Panc1 (cell line): ENCODE measurements around the gene SMCR8.

Source experiments
- CTCF ChIP-seq: fragments of 450-650 bp; IDR thresholded peaks from 2 replicates; pipeline ENCODE4 v1.5.1; 2017; ENCODE audit warnings: mild to moderate bottlenecking
- POLR2AphosphoS5 ChIP-seq: IDR thresholded peaks from 2 replicates; pipeline ENCODE4 v1.6.1; 2012; ENCODE audit warnings: mild to moderate bottlenecking, low read depth, low read length, moderate library complexity
- REST ChIP-seq, 2 experiments: IDR thresholded peaks; 2 replicates each; pipeline ENCODE4 v1.6.1; 2011 to 2012; ENCODE audit warnings: low read depth in 2 of 2, control low read depth in 1 of 2, low read length in 1 of 2, mild to moderate bottlenecking in 1 of 2, moderate library complexity in 1 of 2; ENCODE audit not compliant: insufficient read depth in 1 of 2
- TCF7L2 ChIP-seq: IDR thresholded peaks from 2 replicates; pipeline ENCODE4 v1.6.1; 2011; ENCODE audit warnings: mild to moderate bottlenecking, low read depth, low read length, inconsistent platforms

GRCh38 chr17:18328643-18329204 is 13.6 kb downstream of the SMCR8 start:
- TF ChIP-seq CTCF (no peak), TCF7L2 (no peak), REST (IDR thresholded peaks at IDR 0.05; ENCODE audit: insufficient read depth in 1 of 2, low read depth in 2 of 2, low read length in 1 of 2) (no peak), POLR2AphosphoS5 (no peak)
